ENCODE data around the gene USH1G.
"Not testable (repeated sequence)": the region's sequence is repeated elsewhere in the genome, so short reads cannot be mapped to it uniquely, and the experiment has no call there.

The USH1G gene

GRCh38 chr17:74922694-74923537 lies at the start of gene USH1G:
USH1G (minus strand) TSS chr17:74923255; CDS start chr17:74923073, 182 bp downstream.
- peak in 2 of 56 donors; percentile 14 to 32 for DNase-seq

DNA sequence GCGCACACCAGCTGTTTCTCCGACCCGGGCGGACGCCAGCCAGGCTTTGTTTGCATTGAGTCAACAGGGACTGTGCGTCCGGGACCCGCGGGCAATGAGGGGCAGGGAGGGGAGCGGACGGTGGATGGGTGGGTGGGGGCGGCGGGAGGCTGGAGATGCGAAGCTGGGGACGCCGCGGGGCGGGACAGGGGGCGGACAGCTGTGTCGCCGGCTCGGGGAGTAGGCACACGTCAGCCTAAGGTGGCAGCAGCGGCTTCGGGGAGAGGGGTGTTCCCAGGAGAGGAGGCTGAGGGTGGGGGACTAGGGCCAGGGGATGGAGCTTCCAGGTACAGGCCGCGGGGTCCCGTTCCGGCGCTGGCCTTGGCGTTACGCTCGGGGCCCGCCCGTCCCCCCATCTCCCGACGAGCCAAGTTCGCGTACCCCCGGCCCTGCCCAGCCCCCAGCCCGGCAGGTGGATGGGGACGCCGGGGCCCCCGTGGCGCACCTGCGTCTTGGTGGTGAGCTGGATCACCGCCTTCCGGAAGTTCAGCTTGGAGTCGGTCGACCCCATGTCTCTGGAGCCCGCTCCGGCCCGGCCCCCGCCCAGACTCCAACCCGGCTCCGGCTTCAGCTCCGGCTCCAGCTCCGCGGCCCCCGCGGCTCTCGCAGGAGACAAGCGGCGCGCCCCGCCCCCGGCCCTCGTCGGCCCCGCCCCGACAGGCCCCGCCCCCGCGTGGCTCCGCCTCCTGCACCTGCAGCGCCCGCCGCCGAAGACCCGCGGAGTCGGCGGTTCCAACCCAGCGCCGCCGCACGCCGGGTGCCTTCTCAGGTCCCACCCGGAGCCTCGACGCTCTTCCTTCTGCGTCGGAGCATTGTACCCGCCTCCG lies 49.3 kb upstream of the USH1G start, which contains the start of gene HID1:
HID1 (minus strand) TSS at position 653 of the 866 bp plus-strand sequence; CDS start at position 550, 103 bp downstream.
- peak in 53 of 56 donors; percentile 30 to 89 (median 76) for DNase-seq

- DNase-seq, result no peak
Observed at GRCh38 chr17:74971842-74972106, 48.7 kb upstream of the USH1G start.

DNA sequence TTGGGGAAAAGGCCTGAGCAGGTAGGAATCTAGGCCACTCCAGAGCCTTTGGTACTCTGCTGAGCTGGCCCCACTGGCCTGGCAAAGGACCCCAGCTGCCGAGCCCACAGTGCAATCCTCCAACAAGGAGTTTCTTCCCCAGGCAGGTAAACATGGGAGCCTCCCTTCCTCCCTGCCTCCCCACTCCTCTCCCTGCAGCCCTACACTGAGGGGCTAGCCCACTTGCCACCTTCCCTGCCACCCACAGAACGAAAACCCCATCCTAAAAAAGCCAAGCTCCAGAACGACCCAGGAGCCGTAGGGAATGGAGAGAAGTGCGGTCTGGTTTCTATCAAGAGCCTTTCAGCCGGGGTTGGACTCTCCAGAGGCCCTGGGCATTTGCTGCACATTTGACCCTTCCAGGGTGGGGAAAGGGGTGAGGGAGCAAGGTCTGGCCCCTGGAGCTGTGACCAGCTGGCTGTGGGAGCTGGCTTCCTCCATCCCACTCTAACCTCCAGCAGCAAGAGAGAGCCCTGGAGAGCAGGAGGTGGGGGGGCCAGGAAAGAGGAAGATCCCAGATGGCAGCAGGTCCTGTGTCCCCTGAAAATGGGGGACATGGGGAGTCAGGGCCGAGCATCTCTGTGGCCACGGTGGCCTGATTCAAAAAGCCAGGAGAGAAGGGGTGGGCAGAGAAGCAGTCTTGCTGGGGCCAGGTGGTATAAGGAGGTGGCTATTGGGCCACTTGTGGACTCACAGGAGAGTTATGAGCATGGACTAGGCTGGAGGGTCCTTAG lies 48.2 kb upstream of the USH1G start:
- DNase-seq, result peak in 2 of 56 donors; percentile 4 to 8

- no peak for DNase-seq
Observed at GRCh38 chr17:74970395-74970794, 47.3 kb upstream of the USH1G start.

- DNase-seq, result not testable (repeated sequence)
Observed at GRCh38 chr17:74969501-74969900, 46.4 kb upstream of the USH1G start.

DNA sequence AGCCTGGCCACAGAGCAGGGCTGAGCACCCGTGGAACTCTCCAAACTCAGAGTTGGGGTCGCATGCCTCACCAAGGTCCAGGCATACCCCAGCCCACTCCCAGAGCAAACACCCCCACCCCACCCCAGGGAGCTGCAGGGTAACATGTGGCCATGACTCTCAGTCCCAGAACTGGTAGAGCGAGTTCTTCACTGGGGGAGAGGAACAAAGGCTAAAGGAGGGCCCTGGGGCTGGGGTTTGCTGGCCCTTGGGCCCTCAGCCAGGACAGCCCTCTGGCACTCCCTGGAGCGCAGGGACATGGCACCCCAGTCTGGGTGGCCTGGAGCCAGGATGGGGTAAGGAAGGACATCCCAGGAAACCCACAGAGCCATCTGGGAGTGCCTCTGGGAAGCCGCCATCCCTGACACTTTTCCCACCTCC lies 45.3 kb upstream of the USH1G start:
- no peak for DNase-seq

GRCh38 chr17:74964988-74965622 lies 42.0 kb upstream of the USH1G start:
- DNase-seq, result no peak

GRCh38 chr17:74964246-74964761 lies 41.2 kb upstream of the USH1G start:
- no peak for DNase-seq

DNA sequence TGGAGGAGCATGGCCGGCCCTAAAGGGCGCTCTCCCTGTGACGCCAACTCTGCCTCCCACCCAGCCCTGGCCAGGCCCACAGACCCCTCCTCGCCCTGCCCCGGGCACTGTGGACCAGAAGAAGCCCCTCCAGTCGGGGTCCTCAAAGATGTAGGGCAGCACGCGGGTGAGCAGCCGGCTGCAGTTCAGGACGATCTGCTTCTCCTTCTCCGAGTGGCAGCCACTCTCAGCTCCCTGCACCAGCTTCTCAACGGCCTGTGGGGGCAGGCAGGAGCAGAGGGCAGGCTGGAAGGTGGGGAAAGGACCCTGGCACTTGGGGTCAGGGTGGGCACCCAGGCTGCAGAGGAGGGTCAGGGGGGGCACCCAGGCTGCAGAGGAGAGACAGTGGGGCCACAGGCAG lies 40.6 kb upstream of the USH1G start:
- peak in 3 of 56 donors; percentile 8 to 28 (median 26) for DNase-seq

DNA sequence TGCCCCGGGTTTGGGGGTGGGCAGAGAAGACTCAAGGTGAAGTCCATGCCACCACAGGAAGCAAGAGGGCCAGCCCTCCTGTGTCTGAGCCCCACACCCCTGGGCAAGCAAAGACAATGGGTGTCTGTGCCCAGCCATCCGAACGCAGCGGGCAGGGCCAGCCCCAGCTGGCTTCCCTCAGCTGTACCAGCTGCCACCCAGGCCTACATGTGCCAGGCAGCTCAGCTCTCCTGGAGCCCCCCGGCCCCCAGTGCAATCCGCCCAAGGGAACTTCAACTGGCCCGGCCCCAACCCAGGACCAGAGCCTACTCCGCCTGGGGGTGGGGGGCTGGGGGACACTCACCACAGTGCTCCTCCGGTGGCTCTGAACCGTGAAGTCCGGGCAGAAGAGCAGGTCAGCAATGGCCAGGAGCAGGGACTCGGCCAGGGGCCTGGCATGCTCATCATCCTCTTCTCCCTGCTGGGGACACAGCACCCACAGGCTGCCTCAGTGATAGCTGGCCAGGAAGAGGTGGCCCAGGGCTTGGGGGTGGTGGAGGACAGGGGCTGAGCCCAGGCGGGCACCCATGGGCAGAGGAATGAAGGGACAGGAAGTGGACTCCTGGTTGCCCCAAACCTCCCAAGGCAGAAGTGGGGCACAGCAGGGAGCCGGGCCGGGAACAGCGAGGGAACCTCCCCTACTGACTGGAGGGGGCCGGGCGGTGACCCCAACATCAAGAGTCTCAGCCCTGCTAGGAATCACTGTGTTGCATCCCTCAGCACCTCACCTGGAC lies 39.8 kb upstream of the USH1G start:
- peak in 51 of 56 donors; percentile 16 to 84 (median 65) for DNase-seq

GRCh38 chr17:74961657-74962350 lies 38.7 kb upstream of the USH1G start:
- peak in 53 of 56 donors; percentile 23 to 93 (median 76) for DNase-seq

- DNase-seq, result no peak
Observed at GRCh38 chr17:74960570-74961342, 37.7 kb upstream of the USH1G start.

GRCh38 chr17:74959826-74960515 lies 36.9 kb upstream of the USH1G start:
- DNase-seq, result no peak

GRCh38 chr17:74957935-74958740 lies 35.1 kb upstream of the USH1G start:
- DNase-seq, result peak in 40 of 56 donors; percentile 3 to 76 (median 25)

- DNase-seq, result no peak
Observed at GRCh38 chr17:74956093-74956492, 33.0 kb upstream of the USH1G start.

Data from nucleus accumbens (tissue), 56 donors.